Heart left ventricle (tissue), 16 donors: Measurements from ENCODE around the gene MICAL3. TPM values are rescaled to one million over a fixed set of nuclear protein-coding genes. Genes with fewer than 3 reads are reported as not detected.

Experiments
- ATAC-seq, 4 donors: fragments of 200-7000 bp; cut with Tn5 transposase; one replicate each; pipeline ENCODE4 v1.9.1; 2020 to 2022; ENCODE audit warnings: moderate library complexity in 4 of 4, mild to moderate bottlenecking in 3 of 4, moderate number of reproducible peaks in 1 of 4
- DNase-seq, 5 donors: peaks; one replicate each; pipeline ENCODE4 v3.0.0-alpha.2; 2020
- H3K27ac ChIP-seq, 12 donors: fragments of 200-600 bp; sonication (generic) in 4 of 12; one replicate each; pipeline versions ENCODE4 v1.5.0 to v1.8.0; 2016 to 2022; ENCODE audit warnings: mild to moderate bottlenecking in 2 of 12
- H3K27me3 ChIP-seq, 9 donors: fragments of 200-600 bp; sonication (generic) in 2 of 9; one replicate each; pipeline versions ENCODE4 v1.5.1 to v1.8.0; 2016 to 2022; ENCODE audit warnings: mild to moderate bottlenecking in 3 of 9
- H3K36me3 ChIP-seq, 9 donors: fragments of 200-600 bp; sonication (generic) in 2 of 9; one replicate each; pipeline versions ENCODE4 v1.5.0 to v1.8.0; 2018 to 2022; ENCODE audit warnings: mild to moderate bottlenecking in 2 of 9
- H3K4me1 ChIP-seq, 12 donors: fragments of 200-600 bp; sonication (generic) in 4 of 12; one replicate each; pipeline versions ENCODE4 v1.5.0 to v1.8.0; 2016 to 2022; ENCODE audit warnings: mild to moderate bottlenecking in 3 of 12
- H3K4me3 ChIP-seq, 12 donors: fragments of 200-600 bp; sonication (generic) in 4 of 12; one replicate each; pipeline versions ENCODE4 v1.5.0 to v1.8.0; 2017 to 2022; ENCODE audit warnings: mild to moderate bottlenecking in 9 of 12, moderate library complexity in 4 of 12
- H3K9me3 ChIP-seq, 12 donors: fragments of 200-600 bp; sonication (generic) in 4 of 12; one replicate each; pipeline versions ENCODE4 v1.5.0 to v1.8.0; 2016 to 2022; ENCODE audit warnings: mild to moderate bottlenecking in 1 of 12
- CTCF ChIP-seq, 12 donors: fragments of 200-600 bp; sonication (generic) in 4 of 12; IDR thresholded peaks; one replicate each; pipeline versions ENCODE4 v1.5.0 to v1.8.0; 2018 to 2022; ENCODE audit warnings: antibody characterized with exemption in 12 of 12, mild to moderate bottlenecking in 5 of 12
- POLR2A ChIP-seq, 2 donors: fragments of 450-650 bp; IDR thresholded peaks; one replicate each; pipeline ENCODE4 v1.6.1; 2017; ENCODE audit warnings: antibody characterized with exemption in 2 of 2, mild to moderate bottlenecking in 2 of 2, moderate library complexity in 2 of 2
- WGBS, 4 donors: extraction: QIAGEN DNeasy Blood & Tissue Kit in 2 of 4; methylation state at CpG; one replicate each; pipeline versions ENCODE4 v1.1.5 to v1.1.7; 2013 to 2018; 5-methylcytosine and 5-hydroxymethylcytosine counted together
- intact Hi-C, 10 donors: fragments of 100-400 bp; cut with DNase I; formaldehyde crosslinking; loops; one replicate each; pipeline versions ENCODE4 v1.11.1 to v1.14.2; 2022
- polyA plus RNA-seq, 2 donors: library from polyadenylated mRNA; stranded (reverse); fragments of 200-250 nt; gene quantifications; one replicate each; pipeline ENCODE4 v1.2.3, GENCODE V29; 2013
- total RNA-seq, 9 donors: library from RNA; depleted of rRNA in 2 of 9; stranded (reverse); fragments of >200 nt in 2 of 9; fragmentation: NEBNext Ultra II Directional in 3 of 9; extraction: Animal tissue kit (Norgen Biotek cat#: 25700) in 3 of 9; gene quantifications; one replicate each; pipeline versions ENCODE4 v1.1.0 to v1.2.4, GENCODE V29; 2016 to 2023
- donor health status: ischemic (EF 13 %, LVEDD 7.1; RV severe dilation, severe dysfunction).
- donor health status: healthy with polysubstance abuse.
- donor health status: DM: no; HTN: yes; CAD: no.
- donor health status: DM: no; HTN: no; CAD: no.
- donor health status: ischemic (EF 25% LVEDD 6.9; RV normal size, moderate dysfunction).
- donor health status: ischemic (EF 25% LVEDD 5.7; RV mildly dilated, moderate dysfunction).
- donor health status: healthy.
- donor health status: DM: yes; HTN: yes; CAD: no.
- donor health status: ischemic (EF 35%, LVEDD 5.7; RV mildly dilated, moderate dysfunction).
- donor health status: nonischemic (EF 11% LVEDD 7.7; RV severe dilation, severe dysfunction).
- donor health status: DM: yes; HTN: yes; CAD: no.
- donor health status: PGD.
- donor health status: ischemic (EF 29% LVEDD 5.4; RV normal size, mild dysfunction).
- donor health status: nonischemic (EF 23%, LVEDD 6.1; RV moderate dilation, normal function).

MICAL3 gene
- total and polyA plus RNA-seq, 11 donors = 41.3 to 125 (median 83.3) TPM

- intact Hi-C loops = loop anchor here in 1 of 10 donors (5.0 kb wide), 1 partner anchor 49 kb away; no protein-coding TSS in a partner anchor
Observed at GRCh38 chr22:17968126-17968525, 56.2 kb downstream of the MICAL3 start.

GRCh38 chr22:17966403-17966717 is 58.0 kb downstream of the MICAL3 start:
- H3K4me1 ChIP-seq = peaks cover 6 to 76% (median 51%) of the 10 kb centered on the region in 12 donors
- 49 to 81% (median 61%) methylated on average over 2 of the region's 2 CpGs for WGBS, 4 donors

More at GRCh38 chr22:17968126-17968525, 56.2 kb downstream of the MICAL3 start:
- Histone ChIP-seq H3K4me3 (no peak overlapping the region), H3K27ac (peak overlapping the region in 1 of 12 donors; percentile 73), H3K4me1 (peaks cover 7 to 83% (median 65%) of the 10 kb centered on the region in 12 donors), H3K36me3 (no peaks in the 10 kb centered on the region), H3K27me3 (no peaks in the 10 kb centered on the region), H3K9me3 (no peaks in the 10 kb centered on the region)
- TF ChIP-seq CTCF (IDR thresholded peaks at IDR 0.05) (no peak), POLR2A (IDR thresholded peaks at IDR 0.05) (no peak)
- WGBS, 4 donors = 90 to 95% (median 92%) methylated on average over 12 of the region's 12 CpGs
- no peak for ATAC-seq
- DNase-seq = no peak

GRCh38 chr22:17965538-17966402 is 58.6 kb downstream of the MICAL3 start:
- H3K4me3 ChIP-seq = no peak overlapping the region
- peak overlapping the region in 1 of 12 donors; percentile 11 for H3K27ac ChIP-seq
- no peaks in the 10 kb centered on the region for H3K9me3 ChIP-seq
- no peaks in the 10 kb centered on the region for H3K36me3 ChIP-seq
- ATAC-seq (no peak), DNase-seq (no peak)
- WGBS, 4 donors = 62 to 73% (median 64%) methylated on average over 12 of the region's 12 CpGs
- H3K27me3 ChIP-seq = no peaks in the 10 kb centered on the region
- TF ChIP-seq POLR2A (IDR thresholded peaks at IDR 0.05) (no peak), CTCF (IDR thresholded peaks at IDR 0.05) (no peak)
- peaks cover 6 to 76% (median 47%) of the 10 kb centered on the region in 12 donors for H3K4me1 ChIP-seq
- intact Hi-C loops = loop anchor here in 1 of 10 donors (5.0 kb wide), 1 partner anchor 52 kb away; no protein-coding TSS in a partner anchor

More at GRCh38 chr22:17966403-17966717, 58.0 kb downstream of the MICAL3 start:
- ATAC-seq = no peak
- Histone ChIP-seq H3K9me3 (no peaks in the 10 kb centered on the region), H3K36me3 (no peaks in the 10 kb centered on the region), H3K27ac (peak overlapping the region in 1 of 12 donors; percentile 11), H3K4me3 (no peak overlapping the region), H3K27me3 (no peaks in the 10 kb centered on the region)
- TF ChIP-seq POLR2A (IDR thresholded peaks at IDR 0.05) (no peak), CTCF (IDR thresholded peaks at IDR 0.05) (no peak)
- intact Hi-C loops = loop anchor here in 1 of 10 donors (5.0 kb wide), 1 partner anchor 51 kb away; no protein-coding TSS in a partner anchor
- no peak for DNase-seq

- no peaks in the 10 kb centered on the region for H3K27me3 ChIP-seq
- 41 to 74% (median 64%) methylated on average over 10 of the region's 10 CpGs for WGBS, 4 donors
Observed at GRCh38 chr22:17964643-17965042, 59.7 kb downstream of the MICAL3 start.

More at GRCh38 chr22:17964643-17965042, 59.7 kb downstream of the MICAL3 start:
- Histone ChIP-seq H3K36me3 (no peaks in the 10 kb centered on the region), H3K9me3 (no peaks in the 10 kb centered on the region), H3K4me3 (no peak overlapping the region), H3K4me1 (peaks cover 0 to 71% (median 37%) of the 10 kb centered on the region in 12 donors), H3K27ac (peak overlapping the region in 5 of 12 donors; percentile 32 to 58 (median 46))
- intact Hi-C loops = loop anchor here in 1 of 10 donors (5.0 kb wide), 1 partner anchor 53 kb away; no protein-coding TSS in a partner anchor
- DNase-seq (no peak), ATAC-seq (peak in 1 of 4 donors; percentile 6)
- no peak for TF ChIP-seq CTCF (IDR thresholded peaks at IDR 0.05)
- no peak for TF ChIP-seq POLR2A (IDR thresholded peaks at IDR 0.05)
